Activated CD8-positive, alpha-beta memory T cell treated with anti-CD3 and anti-CD28 coated beads for 36 hours (primary cell): ENCODE measurements around the gene WDR18. TPM values are rescaled to one million over a fixed set of nuclear protein-coding genes. Genes with fewer than 3 reads are reported as not detected.

ENCODE experiments used
- CTCF ChIA-PET: fragments of 350-600 bp; sonication (Branson Sonifier 250); formaldehyde crosslinking; loops from one replicate; lab custom pipeline; 2021; ENCODE audit warnings: antibody characterized with exemption; lab: Charles Lee
- POLR2A ChIA-PET: fragments of 350-600 bp; sonication (Branson Sonifier 250); formaldehyde crosslinking; loops from one replicate; lab custom pipeline; 2021; ENCODE audit warnings: antibody characterized with exemption; lab: Charles Lee
- total RNA-seq, 2 experiments: library from RNA; stranded (reverse); gene quantifications; one replicate each; pipeline ENCODE4 v1.2.3, GENCODE V29; 2021

Gene WDR18
- total RNA-seq, 2 experiments from 2014 or later, result 121 to 126 TPM

DNA sequence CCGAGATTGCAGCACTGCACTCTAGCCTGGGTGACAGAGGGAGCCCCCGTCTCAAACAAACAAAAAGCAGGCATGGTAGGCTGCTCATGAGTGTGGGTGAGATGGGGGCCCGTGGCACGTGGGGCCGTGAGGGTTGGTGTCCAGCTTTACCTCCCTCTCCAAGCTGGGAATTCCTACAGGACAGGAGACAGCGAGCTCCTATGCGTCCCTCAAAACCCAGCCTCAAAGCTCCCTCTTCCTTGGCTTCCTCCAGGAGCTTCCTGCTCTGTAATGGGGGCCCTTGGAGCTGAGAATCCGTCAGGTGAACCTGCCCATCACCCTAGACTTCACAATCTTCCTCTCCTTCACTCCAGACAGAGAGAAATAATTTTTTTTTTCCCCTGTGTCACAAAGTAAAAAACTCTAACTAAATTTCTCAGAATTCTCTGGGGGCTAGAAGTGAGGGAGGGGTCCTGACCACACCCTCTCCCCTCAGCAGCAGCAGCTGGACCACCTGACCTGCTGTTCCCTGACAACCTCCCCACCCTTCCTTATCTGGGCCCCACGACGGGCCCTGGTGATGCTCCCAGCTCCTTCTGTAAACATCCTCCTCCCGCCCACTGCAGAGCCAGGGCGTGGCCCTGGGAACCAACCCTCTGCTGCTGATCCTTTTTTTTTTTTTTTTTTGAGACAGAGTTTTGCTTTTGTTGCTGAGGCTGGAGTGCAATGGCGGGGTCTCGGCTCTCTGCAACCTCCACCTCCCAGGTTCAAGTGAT lies 22.1 kb upstream of the WDR18 start:
- ChIA-PET POLR2A (interaction anchor here (0.6 kb wide), 1 partner anchor 14 kb away, joined by 5 read pairs; no protein-coding TSS in a partner anchor), CTCF (no interaction called here)

DNA sequence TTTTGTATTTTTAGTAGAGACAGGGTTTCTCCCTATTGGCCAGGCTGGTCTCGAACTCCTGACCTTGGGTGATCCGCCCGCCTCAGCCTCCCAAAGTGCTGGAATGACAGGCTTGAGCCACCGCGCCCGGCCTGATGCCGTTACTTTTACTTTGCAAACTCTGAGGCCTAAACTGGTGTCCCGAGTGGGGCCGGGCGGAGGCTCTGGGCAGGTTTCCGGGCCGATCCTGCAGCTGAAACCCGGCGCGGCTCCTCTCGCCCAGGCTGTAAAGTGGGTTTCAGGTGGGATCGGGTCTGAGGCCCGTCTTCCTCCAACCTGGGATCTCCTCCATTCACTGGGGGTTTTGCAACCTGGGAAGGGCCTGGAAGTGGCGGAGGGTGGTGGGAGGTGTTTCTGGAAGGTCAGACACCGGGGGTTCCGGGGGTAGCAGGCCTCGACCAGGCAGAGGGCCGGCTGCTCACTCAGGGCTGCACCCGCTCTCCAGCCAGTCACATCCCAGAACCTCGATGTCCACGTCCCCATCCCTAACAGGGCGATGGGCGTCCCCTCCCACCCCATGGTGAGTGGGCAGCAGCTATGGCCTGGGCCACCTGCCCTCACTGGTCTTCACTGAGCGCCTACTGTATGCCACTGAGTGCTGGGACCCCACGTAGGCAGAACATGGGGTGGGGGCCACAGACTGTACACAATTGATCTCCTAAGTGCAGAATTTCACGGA lies 21.3 kb upstream of the WDR18 start:
- ChIA-PET POLR2A (no interaction called here), CTCF (interaction anchor here (0.6 to 1.2 kb wide), 2 partner anchors 15 kb away, joined by 3 read pairs; no protein-coding TSS in a partner anchor)

DNA sequence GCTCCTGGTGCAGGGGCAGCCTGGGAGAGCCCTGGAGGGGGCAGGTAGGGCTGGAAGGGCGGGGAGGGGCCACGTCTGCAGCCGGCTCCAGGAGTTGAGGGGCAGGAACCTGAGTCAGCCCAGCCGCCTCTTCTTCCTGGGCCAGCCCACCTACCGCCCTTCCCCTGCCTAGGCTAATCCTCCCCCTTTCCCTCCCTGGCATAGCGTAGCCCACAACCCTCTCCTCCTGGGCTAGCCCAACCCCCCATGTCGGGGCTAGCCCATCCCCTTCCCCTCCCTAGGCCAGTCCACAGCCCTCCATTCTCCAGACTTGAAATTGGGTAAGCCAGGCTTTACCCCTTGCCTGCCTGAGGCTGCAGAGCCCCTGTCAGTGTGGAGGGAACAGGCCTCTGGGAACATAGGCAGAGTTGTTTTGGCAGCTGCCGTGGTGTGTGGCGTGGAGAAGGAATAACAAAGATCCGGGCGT lies 20.6 kb upstream of the WDR18 start:
- POLR2A ChIA-PET, result no interaction called here
- CTCF ChIA-PET, result interaction anchor here (0.6 to 1.2 kb wide), 2 partner anchors 15 to 16 kb away, joined by 3 read pairs; no protein-coding TSS in a partner anchor

DNA sequence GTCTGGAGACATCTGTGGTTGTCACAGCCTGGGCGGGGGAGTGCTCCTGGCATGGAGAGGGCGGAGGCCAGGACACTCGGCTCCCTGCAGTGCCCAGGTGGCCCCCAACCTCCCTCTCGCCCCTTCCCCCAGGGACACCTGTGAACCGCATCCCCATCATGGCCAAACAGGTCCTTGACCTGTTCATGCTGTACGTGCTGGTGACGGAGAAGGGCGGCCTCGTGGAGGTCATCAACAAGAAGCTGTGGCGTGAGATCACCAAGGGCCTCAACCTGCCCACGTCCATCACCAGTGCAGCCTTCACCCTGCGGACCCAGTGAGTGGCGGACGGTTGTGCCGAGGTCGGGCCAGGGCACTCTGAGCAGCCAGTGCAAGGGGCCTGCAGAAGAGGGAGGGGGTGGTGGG lies 20.0 kb upstream of the WDR18 start:
- CTCF ChIA-PET, result no interaction called here

DNA sequence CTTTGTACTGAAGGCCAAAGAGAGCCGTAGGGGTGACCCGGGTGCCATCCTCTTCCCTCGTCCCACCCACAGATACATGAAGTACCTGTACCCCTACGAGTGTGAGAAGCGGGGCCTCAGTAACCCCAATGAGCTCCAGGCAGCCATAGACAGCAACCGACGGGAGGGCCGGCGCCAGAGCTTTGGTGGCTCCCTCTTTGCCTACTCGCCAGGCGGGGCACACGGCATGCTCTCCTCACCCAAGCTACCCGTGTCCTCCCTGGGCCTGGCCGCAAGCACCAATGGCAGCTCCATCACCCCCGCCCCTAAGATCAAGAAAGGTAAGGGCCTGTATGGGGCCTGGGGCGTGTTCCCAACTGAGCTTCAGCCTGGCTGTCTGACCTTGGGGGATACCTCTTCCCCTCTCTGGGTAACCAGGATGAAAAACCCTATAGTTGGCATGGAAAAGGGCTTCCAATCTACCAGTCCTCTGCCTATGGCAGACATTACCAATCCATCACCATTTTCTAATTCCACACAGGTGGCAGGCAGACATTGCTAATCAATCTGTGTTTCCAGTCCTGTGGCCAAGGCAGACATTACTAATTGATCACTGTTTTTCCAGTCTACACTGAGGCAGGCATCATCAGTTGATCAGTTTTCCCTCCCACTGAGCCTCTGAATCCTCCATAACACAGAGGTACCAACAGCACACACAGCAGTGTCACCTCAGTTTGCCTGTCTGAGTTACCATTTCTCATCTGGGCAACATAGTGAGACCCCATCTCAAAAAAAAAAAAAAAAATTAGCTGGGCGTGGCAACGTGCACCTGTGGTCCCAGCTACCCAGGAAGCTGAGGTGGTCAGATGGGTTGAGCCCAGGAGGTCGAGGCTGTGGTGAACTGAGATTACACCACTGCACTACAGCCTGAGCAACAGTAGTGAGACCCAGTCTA lies 19.1 kb upstream of the WDR18 start:
- POLR2A ChIA-PET, result interaction anchor here (0.6 kb wide), 1 partner anchor 9 kb away, joined by 4 read pairs; no protein-coding TSS in a partner anchor
- CTCF ChIA-PET, result no interaction called here

More for the DNA sequence above, 20.0 kb upstream of the WDR18 start:
- POLR2A ChIA-PET, result no interaction called here

DNA sequence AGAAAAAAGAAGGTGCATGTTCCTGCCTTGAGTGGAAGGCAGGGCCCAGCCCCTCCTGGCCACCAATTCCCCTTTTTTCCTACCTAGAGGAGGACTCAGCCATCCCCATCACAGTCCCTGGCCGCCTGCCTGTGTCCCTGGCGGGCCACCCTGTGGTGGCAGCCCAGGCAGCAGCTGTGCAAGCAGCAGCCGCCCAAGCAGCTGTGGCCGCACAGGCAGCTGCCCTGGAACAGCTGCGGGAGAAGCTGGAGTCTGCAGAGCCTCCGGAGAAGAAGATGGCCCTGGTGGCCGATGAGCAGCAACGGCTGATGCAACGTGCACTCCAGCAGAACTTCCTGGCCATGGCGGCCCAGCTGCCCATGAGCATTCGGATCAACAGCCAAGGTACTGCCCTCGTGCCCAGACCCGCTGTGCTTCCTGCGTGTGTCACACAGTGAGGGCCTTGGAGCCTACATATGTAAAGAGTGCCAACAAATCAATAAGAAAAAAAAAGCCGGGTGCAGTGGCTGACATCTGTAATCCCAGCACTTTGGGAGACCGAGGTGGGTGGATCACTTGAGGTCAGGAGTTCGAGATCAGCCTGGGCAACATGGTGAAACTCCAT lies 17.6 kb upstream of the WDR18 start:
- POLR2A ChIA-PET, result interaction anchor here (0.6 kb wide), 1 partner anchor 15 kb away, joined by 4 read pairs; no protein-coding TSS in a partner anchor
- CTCF ChIA-PET, result no interaction called here

DNA sequence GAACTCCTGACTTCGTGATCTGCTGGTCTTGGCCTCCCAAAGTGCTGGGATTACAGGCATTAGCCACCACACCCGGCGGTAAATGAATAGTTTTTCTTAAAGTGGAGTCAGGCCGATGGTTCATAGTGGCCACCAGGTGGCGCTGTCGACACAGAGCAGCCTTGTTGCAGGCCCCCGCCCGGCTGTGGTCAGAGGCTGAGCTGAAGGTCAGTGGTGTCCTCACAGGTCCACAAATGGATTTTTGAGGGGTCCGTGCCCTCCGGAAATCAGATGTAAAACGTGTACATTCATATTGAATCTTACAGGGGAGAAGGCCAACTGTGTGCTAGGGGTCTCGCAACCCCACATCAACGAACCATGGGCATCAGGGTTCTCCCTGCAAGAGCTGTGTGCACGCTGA lies 13.4 kb upstream of the WDR18 start:
- POLR2A ChIA-PET, result no interaction called here
- CTCF ChIA-PET, result interaction anchor here (1.2 to 1.6 kb wide), 4 partner anchors 12 to 46 kb away, joined by 3 to 10 read pairs (median 4); no protein-coding TSS in a partner anchor

DNA sequence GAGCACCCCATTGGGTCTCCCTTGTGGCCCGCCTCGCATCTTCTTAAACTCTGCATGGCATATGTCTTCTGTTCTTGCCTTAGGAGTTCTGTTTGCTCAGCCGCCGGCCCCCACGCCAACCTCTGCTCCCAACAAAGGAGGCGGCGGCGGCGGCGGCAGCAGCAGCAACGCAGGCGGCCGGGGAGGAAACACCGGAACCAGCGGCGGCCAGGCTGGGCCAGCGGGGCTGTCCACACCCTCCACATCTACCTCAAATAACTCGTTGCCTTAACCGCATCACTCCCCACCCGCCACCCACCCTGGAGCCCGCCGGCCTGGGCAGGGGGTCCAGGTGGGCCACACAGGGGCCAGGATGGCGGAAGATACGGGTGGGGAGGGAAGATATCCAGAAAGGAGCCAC lies 12.3 kb upstream of the WDR18 start:
- CTCF ChIA-PET, result interaction anchor here (0.8 to 1.2 kb wide), 2 partner anchors 45 to 49 kb away, joined by 3 to 5 read pairs; no protein-coding TSS in a partner anchor
- POLR2A ChIA-PET, result no interaction called here

DNA sequence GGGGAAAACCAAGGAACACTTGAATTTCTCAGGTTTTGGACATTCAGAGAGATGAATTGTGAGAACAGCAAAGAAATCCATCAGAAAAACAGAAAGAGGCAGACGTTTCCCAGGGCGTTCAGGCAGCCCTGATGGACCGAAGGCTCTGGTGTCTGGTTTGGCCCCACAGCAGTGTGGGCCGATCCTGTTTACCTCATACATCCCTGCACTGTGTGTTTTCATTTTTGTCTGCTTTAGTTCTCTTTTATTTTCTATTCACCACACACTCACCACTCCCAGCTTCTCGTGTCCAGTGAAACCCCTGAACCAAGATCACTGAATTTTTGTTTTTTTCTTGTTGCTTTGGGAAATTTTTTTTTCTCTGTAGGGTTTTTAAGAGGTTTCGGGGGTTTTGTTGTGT lies 11.9 kb upstream of the WDR18 start:
- CTCF ChIA-PET, result interaction anchor here (0.6 to 0.8 kb wide), 3 partner anchors 26 to 54 kb away, joined by 3 to 5 read pairs (median 5); no protein-coding TSS in a partner anchor
- POLR2A ChIA-PET, result no interaction called here

DNA sequence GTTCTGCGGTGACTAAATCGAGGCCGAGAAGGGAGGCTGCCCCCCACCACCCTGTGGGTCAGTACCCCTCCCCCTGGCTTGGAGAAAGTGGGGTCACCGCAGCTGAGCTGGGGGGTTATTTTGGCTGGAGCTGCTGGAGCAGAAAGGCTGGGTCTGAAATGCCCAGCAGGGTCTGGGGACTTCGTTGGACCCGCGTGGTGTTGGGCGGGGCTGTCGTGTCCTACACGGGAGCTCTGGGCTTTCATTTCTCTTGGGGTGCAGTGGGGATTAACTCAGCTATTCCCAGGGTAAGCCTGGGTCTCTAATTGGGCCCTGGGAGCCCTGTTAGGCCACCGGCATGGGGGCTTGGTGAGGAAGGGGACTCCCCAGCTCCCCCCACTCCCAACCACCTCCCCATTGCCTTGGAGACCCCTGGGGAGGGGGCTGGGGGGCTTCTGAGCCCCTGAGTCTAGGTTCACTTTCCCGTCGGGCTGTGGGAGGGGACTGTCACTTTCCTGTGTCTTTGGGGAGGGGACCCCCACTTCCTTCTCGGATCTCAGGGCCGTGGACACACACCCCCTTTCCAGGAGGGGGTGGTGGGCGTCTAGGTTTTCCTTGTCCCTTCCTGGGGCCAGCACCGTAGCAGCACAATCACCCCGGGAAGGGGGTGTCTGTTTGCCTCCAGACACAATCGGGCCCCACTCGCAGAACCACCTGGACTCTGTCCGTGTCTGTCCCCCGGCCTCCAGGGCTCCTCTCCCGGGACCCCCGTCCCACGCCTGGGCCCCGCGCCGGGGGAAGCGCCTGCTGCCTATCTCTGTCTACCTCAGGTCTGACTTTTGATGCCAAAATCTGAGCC lies 10.2 kb upstream of the WDR18 start:
- ChIA-PET POLR2A (no interaction called here), CTCF (no interaction called here)

DNA sequence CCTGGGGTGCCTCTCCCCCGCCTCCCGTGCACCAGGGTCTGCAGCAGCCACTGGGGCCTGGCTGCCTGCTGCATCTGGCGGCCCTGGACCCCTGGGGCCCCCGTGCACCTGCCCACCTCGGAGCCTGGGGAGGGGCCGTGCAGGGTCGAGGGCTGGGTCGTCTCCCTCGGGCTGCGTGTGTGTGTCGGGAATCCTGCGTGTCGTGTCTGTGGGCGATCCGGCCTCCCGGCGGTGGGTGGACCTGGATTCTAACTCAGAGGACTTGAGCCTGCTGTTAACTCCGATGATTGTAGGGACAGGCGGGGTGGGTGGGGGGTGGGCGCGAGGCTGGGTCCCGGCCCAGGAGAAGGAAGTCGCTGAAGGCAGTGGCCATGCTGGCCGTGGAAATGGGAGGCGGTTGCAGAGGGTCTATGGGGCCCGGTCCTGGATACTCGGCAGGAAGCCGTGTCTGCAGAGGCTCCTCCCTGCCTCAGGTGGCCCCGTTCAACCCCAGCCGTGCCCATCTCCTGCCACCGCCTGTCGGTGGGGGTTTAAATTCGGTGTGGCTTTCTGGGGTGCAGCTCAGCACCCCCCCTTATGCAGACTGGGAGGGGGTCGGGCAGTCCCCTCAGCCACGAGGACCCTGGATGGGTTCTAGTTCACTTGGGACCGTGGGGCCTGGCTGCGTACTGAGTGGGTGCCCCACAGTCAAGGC lies 9.4 kb upstream of the WDR18 start:
- CTCF ChIA-PET, result no interaction called here

DNA sequence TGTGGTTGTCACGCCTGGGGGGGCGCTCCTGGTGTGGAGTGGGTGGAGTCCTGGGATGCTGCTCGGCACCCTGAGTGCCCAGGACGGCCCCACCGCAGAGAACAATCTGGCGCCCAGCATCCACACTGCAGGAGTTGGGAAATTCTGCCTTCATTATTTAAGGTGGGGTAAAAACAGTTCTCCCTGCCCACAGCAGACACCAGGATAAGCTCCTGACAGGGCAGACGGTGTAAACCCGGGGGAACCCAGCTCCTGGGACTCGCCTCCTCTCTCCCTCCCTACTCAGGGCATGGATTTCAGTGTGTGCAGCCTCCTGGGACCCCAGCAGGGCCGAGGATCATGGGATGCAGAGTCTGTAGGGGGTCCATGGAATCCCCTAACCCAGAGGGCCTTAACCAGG lies 7.7 kb upstream of the WDR18 start:
- CTCF ChIA-PET, result no interaction called here
- POLR2A ChIA-PET, result interaction anchor here (0.5 kb wide), 1 partner anchor 14 kb away, joined by 5 read pairs; no protein-coding TSS in a partner anchor

More for the DNA sequence above, 9.4 kb upstream of the WDR18 start:
- POLR2A ChIA-PET, result no interaction called here

DNA sequence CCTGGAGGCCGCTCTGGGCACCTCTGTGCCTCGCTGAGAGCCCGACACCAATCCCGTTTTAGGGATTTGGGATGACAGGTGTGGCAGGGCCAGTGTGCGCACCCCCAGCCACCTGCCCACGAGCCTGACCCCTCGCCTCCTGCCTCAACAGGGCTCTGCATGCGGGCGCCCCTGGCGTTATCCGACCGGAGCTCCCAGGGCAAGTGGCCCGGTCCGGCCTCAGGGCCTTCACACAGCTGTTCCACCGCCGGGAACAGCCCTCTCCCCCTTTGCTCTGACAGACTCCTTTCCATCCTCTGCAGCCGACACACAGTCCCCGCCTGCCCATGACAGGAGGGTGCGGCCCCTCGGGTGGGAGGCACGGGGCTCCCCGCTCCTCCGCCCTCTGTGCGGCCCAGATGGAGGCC lies 7.1 kb upstream of the WDR18 start:
- POLR2A ChIA-PET, result no interaction called here

DNA sequence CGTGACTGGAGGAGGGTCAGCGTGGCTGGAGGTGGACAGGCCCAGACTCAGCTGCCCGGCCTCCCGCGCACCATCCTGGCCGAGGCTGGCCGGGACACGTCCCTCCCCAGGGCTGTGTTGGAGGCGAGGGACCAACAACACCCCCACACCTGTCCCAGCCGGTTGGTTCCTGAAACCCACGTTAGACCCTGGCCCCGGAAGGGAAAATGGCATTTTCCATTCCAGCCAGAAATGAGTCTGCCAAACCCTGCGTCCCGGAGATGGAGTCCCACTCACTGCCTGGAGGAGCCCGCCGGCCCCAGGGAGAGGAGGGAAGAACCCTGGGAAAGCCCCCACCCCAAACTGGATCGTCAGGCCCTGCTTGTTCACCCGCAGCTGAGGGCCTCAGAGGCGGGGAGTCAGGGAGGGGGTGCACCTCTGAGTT lies 4.8 kb upstream of the WDR18 start:
- POLR2A ChIA-PET, result no interaction called here
- CTCF ChIA-PET, result interaction anchor here (1.0 to 7.3 kb wide), 2 partner anchors 58 to 115 kb away, joined by 3 to 101 read pairs; no protein-coding TSS in a partner anchor

More for the DNA sequence above, 7.1 kb upstream of the WDR18 start:
- CTCF ChIA-PET, result no interaction called here

DNA sequence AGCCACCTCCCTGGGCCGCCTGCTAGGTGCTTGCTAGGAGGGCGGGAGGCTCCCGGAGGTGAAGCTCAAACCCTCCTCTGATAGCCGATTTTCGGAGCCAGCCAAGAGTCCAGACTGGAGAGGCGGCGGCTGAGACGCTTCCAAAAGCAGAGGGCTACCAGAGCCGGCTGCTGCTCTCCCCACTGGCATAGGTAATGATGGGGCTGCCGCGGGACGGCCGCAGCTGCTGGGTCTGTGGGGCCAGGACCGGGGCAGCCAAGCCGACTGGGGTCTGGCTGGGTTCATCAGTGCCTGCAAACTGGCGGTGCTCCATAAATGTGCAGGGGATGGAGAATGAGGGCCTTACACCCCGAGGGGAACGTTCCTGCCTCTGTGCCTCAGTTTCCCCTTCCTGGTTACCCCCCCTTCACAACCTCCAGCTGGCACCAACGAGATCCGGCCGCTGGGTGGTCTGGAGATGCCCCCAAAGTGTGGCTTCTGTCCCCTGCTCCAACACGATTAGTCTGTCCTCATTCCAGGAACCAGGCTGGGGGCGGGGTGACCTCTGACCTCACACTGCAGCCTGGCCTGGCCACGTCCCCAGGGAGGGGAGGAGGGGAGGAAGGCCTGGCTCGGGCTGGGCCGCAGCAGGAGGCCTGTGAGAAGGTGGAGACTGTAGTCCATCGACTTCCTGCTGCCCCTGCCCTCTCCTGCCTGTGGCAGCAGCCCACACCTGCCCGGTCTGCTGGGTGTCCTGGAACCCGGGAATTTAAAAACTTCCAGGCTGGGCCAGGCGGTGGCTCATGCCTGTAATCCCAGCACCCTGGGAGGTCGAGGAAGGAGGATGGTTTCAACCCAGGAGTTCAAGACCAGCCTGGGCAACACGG lies 3.8 kb upstream of the WDR18 start:
- CTCF ChIA-PET, result interaction anchor here (0.7 to 7.3 kb wide), 2 partner anchors 59 to 210 kb away, joined by 3 to 101 read pairs; no protein-coding TSS in a partner anchor
- POLR2A ChIA-PET, result no interaction called here
